Fibroblast of pulmonary artery (primary cell): ENCODE measurements around the gene TMEM69.

Experiments used
- DNase-seq: peaks from one replicate; pipeline ENCODE4 v3.0.0-alpha.2; 2010; ENCODE audit warnings: low read depth
- H3K4me3 ChIP-seq: replicated peaks from 2 replicates; pipeline ENCODE4 v1.5.1; 2011; ENCODE audit warnings: low read depth, mild to moderate bottlenecking, control low read depth, low read length, moderate library complexity
- CTCF ChIP-seq: IDR thresholded peaks from 2 replicates; pipeline ENCODE4 v1.5.1; 2011; ENCODE audit warnings: mild to moderate bottlenecking, control low read depth, low read length, inconsistent platforms; ENCODE audit errors: missing control alignments

TMEM69 gene

GRCh38 chr1:45677751-45678245 lies 10.2 kb upstream of the TMEM69 start:
- DNase-seq: no peak
- TF ChIP-seq CTCF: no peak
- no peak overlapping the region for H3K4me3 ChIP-seq

GRCh38 chr1:45678489-45678888 lies 9.5 kb upstream of the TMEM69 start:
- DNase-seq: no peak
- no peak overlapping the region for H3K4me3 ChIP-seq
- no peak for TF ChIP-seq CTCF

- H3K4me3 ChIP-seq: no peak overlapping the region
- no peak for TF ChIP-seq CTCF
- DNase-seq: peak; percentile 51
Measured at GRCh38 chr1:45679123-45679522, 8.9 kb upstream of the TMEM69 start.

- no peak for DNase-seq
- no peak overlapping the region for H3K4me3 ChIP-seq
- TF ChIP-seq CTCF: no peak
Measured at GRCh38 chr1:45682942-45683341, 5.0 kb upstream of the TMEM69 start.

GRCh38 chr1:45684402-45684801 lies 3.6 kb upstream of the TMEM69 start:
- DNase-seq: no peak
- no peak for TF ChIP-seq CTCF
- peak overlapping the region; percentile 98 for H3K4me3 ChIP-seq

GRCh38 chr1:45685308-45686014 lies 2.5 kb upstream of the TMEM69 start:
- TF ChIP-seq CTCF: no peak
- no peak for DNase-seq
- H3K4me3 ChIP-seq: peak overlapping the region; percentile 98

- DNase-seq: no peak
- TF ChIP-seq CTCF: no peak
- H3K4me3 ChIP-seq: peak overlapping the region; percentile 98
Measured at GRCh38 chr1:45686015-45686287, 2.0 kb upstream of the TMEM69 start.
